ENCODE data around the gene TEKT3. TPM values are rescaled to one million over a fixed set of nuclear protein-coding genes. Genes with fewer than 3 reads are reported as not detected.

The TEKT3 gene
- total RNA-seq, 1 donor from 2014 or later = not detected

DNA sequence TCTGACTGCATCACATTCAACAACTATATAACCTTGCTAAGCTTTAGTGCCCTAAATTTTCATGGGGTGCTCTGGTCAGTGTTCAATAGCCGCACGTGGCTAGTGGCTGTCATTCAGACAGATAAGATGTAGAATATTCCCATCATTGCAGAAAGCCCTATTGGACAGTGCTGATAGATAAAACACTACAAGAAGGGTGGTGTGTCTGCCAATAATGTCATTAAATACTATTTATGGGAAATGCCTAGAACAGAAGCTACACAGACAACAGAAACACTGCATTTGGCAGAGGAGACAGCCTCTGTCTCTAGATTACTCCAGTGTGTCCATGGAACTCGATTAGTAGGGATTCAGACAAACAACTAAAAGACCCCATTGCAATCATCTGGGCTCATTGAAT, 47.8 kb downstream of the TEKT3 start:
- DNase-seq (ENCODE audit: low read depth in 2 of 2) = no peak

DNA sequence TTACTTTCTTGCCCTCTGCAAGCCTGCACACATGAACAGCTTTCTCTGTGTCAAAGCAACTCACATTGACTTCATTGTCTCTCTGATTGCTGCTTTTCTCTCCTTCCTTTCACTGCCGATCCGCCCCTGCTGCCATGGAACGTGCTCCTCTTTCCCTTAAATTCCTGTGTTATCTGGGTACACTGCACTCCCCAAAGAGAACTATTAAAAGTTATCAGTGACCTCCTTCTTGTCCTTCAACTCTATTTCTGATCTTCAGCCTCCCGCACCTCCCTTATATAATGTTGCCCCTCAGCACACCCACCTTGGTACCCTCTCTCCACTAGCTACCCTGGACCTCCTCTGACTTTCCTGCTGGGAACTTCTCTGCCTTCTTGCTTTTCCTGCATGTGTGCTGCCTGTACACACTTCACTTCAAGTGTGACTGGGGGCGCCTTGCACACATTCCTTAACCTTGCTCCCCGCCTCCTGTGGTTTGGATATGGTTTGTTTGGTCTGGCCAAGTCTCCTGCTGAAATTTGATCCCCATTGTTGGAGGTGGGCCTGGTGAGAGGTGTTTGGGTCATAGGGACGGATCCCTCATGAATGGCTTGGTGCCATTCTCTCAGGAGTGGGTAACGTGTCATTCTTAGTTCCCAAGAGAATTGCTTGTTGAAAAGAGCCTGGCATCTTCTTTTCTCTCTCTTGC, 49.6 kb downstream of the TEKT3 start:
- no peak for DNase-seq (ENCODE audit: low read depth in 2 of 2)

DNA sequence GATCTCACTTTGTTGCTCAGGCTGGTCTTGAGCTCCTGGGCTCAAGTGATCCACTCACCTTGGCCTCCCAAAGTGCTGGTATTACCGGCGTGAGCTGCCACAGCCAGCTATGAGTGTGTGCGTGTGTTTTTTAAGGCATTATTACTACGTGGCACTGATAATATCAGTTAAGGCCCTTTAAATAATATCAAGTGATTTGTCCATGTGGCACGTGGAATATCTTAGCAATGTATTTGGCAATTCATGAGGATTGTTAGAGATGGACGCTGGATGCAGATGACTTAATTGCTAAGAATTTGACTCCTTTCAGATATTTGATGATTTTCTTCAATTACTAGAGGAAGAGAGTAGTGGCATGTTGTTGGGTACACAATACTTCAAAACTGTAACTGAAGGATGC, 50.8 kb downstream of the TEKT3 start:
- no peak for DNase-seq (ENCODE audit: low read depth in 2 of 2)

DNA sequence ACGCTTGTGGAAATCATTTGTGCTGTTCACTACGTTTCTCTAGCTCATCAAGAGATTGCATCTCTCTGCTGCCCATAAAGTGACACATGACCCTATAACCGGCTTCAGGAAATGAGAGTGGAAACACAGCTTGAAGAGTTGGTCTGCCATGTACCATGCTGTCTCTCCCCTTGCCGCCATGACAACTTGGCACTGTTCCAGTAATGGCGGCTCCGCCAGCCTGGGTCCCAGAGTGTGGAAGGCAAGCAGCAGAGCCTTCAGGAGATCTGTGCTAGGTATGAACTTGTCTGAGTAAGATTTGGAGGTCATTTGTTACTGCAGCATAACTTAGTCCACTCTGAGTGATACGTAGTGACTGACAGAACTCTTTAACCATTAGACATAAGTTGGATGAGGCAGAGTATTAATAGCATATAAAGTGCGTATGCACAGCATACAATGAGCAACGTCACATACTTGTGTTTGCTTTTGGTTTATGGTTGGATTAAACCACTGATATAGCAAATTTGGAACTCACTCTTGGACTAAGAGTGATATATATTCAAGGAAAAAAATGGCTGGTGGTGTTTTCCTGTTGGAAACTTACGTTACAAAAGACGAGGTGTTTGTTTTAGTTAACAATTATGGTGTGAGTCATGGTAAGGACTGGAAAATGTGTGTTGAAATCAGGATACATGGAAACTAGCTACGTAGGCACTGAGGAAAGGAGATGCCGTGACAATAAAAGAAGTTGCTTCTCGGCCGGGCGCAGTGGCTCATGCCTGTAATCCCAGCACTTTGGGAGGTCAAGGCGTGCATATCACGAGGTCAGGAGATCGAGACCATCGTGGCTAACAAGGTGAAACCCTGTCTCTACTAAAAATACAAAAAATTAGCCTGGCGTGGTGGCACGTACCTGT, 51.9 kb downstream of the TEKT3 start:
- DNase-seq (ENCODE audit: low read depth in 2 of 2) = peak; percentile 65 to 72

DNA sequence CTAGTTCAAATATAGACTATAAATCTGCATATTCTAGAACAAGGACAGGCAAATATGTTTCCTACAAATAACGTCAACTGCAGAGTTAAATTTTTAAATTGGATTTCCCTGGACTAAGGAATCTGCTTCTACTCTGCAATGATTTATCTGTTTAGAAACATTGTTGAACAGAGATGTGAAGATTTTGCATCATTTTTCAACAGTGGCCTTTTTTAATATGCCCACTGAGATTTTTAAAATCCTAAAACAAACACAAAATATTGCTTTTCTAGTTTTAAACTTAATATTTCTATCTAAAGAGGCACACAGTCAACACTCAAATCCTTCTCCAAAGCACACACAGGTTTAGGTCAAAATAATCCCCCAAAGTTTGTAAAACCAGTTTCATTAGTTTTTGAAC, 52.5 kb downstream of the TEKT3 start:
- DNase-seq (ENCODE audit: low read depth in 2 of 2) = no peak

DNA sequence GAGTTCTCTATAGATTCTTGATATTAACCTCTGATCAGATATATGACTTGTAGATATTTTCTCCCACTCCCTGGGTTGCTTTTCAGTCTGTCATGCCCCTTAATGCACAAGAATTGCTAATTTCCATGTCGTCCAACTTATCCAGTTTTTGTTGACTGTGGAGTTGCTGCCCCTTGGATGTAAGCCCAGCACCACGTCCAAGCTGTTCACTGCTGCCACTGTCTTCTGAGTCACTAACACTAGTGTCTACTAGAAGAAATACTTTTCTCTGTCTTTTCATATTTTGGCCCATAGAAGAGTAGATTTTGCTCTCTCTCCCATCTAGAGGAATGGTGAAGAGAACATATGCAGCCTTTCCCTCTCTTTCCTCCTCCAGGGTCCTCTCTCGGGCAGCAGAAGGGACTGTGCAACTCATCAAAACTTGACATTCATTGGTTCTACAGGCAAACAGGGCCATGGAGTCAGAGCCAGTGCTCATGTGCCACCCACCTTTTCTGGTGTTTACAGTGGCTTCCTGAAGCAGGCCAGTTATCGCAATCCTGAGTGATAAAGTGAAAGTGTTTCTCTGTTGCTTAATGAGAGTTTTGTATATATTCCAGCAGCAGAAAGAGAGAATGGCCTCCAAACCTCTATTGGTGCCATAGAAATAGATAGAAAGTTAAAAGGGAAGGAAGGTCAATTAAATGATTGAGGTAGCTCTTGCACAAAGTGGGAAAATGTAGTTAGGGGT, 53.7 kb downstream of the TEKT3 start:
- peak in 1 of 2 donors; percentile 20 for DNase-seq (ENCODE audit: low read depth in 2 of 2)

DNA sequence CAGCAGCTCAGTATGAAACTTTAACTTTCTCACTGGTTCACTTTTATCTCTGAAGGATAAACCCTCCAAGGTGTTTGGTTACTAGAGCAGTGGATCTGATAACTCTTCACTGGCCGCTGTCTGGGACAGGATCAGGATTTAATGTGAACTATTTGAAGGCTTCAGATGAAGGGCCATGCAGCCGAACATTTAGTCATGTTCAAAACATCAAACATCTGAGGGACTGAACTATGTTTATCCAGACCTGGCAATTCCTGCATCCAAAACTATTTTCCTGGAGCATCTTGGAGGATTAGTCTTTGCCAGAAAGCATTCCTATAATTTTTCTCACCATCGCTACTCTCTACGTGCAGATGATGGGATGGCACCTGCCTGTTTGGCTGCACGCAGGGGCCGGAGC, 55.9 kb downstream of the TEKT3 start:
- DNase-seq (ENCODE audit: low read depth in 2 of 2) = no peak

DNA sequence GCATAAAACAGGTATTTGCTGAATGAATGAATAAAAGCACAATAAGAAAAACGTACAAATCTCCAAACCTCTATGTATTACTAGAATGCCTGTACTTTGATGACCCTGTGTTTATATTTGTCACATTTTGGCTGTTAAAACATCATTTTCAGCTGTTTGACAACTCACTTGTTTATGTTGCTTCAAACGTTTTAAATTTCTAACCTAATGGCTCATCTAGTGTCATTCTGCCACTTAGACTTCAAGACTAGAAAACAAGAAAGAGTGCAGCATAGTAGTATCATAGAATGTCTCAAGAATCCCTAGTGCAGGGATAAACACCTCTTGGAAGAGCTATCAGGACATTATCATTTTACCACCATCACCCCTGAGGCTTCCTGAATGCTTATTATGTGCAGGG, 56.9 kb downstream of the TEKT3 start:
- no peak for DNase-seq (ENCODE audit: low read depth in 2 of 2)

DNA sequence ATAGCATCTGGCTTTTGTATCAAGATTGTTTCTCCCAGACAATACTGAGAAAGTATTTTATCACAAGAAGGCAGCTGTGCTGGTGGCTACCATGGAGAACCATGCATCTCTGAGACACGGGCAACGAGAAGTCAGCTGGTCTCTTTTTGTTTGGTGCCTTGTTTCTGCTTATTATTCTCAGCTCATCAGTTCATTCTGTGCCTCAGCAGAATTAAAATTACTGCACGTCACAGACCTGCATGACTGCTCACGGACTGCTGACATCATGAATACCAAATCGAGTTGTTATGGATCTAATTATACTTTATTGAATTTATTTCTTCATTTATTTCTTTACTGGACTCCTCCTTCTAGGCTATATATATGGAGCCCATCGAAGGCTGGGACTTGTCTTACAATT, 57.3 kb downstream of the TEKT3 start:
- no peak for DNase-seq (ENCODE audit: low read depth in 2 of 2)

DNA sequence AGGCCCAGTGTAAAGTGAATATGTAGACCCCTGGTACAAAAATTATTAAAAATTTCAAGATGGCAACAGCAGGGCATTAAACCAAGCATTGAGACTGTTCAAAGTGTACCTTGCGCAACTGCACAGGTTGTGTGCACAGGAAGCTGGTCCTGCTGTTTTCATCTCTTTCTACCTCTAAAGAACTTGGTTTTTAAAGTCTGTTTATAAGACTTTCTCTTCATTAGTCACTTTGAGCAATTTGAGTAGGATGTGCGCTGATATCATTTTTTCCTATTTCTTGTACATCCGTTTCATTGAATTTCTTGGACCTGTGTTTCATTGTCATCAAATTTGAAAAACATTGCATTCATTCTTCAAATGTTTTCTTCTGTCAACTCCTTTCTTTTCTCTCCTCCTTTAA, 59.5 kb downstream of the TEKT3 start:
- DNase-seq (ENCODE audit: low read depth in 2 of 2) = peak in 1 of 2 donors; percentile 60

DNA sequence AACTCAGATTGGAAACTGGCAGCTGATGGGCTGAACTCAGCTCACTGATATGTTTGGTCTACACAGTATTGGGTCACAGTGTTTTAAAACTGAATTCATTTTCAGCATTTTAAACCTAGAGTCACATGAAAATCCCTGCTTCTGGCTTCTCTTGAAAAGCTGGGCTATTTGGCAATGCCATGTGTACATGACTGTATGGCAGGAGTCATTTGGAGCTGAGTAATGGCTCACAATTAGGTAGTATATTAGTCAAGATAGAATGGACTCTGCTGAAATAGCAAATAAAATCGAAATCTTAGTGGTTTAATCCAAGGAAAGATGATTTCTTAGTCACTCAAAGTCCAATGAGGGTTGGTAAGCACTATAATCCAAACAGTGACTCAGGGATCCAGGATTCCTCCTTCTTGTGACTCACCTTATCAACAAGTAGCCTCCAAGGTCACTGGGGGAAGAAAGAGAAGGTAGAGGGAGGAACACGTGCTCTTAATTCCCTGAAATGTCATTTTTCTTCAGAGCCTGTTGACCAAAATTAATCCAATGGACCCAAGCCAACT, 62.4 kb downstream of the TEKT3 start:
- DNase-seq (ENCODE audit: low read depth in 2 of 2) = peak in 1 of 2 donors; percentile 46

DNA sequence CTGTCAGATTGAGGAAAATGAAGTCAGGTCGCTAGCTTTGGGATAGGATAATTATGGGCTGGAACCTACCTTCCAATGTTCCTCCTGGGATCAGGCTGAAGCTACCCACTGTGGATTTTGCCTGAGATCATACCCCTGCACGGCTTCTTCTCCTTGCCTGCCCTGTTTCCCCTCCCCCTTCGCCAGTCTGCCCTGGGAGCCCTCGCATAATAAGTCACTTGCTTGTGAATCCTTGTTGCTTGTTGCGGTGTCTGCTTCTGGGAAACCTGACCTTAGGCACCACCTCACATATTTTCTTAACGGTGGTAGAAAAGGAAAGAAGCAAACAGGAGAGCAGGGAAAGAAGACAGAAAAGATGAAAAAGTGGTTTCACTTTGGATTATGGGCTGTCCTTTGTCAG, 63.0 kb downstream of the TEKT3 start:
- no peak for DNase-seq (ENCODE audit: low read depth in 2 of 2)

DNA sequence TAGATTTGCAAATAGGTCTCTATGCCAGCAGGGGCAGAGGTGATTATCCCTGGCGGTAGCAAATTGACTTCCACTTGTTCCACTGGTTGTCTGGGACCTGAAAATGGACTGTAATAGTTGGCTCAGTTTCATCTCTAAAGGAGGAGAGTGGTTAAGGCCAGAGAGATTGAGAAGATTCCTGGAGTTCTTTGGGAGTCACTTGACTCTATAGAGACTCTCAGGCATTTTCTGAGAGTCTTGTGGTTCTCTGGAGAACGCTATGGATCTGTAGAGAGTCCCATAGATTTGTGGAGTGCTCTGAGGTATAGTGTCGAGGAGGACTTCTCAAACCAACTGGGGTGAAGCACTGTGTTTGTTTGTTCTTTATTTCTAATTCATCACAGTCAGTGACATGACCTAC, 67.4 kb downstream of the TEKT3 start:
- no peak for DNase-seq (ENCODE audit: low read depth in 2 of 2)

DNA sequence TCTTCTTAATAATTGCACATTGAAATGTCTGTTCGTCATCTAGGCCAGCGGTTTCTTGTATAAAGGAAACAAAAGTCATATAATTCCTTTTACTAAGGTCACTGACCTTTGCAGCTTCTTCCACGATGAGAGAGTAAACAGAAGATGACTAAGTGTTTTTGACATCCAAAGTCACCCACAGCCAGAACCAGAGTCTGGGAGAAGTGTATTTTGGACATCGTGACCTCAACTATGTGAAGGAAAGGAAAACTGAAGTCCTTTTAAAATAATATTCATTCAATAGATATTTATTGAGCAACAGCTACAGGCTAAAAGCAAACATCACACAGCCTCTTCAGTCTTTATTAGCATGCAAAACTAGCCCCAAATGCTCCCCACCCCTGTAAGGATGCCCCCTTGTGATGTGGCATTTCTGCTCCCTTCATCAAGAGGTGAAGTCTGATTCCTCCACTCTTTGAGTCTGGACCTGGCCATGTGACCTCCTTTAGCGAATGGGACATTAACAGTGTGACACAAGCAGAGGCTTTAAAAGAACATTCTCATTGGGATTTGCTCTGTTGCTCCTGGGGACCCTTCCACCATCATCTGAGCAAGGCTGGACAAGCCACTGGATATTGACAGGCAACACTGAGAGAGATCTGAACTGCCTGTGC, 68.1 kb downstream of the TEKT3 start:
- peak in 1 of 2 donors; percentile 70 for DNase-seq (ENCODE audit: low read depth in 2 of 2)

DNA sequence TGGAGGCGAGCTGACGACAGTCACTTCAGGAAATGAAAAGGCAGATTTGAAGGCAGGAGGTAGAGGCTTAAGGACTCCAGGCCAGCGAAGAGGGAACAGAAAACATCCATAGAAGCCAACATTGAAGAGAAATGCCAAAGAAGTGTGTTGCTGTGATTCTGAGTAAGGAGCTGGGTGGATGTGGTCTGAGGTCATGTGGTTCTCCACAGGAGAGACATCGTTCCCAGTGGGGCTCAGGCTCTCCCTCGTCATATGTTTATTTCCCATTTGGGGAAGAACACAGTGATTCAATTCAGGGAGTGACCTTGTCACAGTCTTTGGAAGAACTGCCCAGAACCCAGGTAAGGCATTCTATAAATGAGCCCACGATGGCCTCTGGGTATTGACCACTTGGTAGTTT, 69.7 kb downstream of the TEKT3 start:
- DNase-seq (ENCODE audit: low read depth in 2 of 2) = no peak

DNA sequence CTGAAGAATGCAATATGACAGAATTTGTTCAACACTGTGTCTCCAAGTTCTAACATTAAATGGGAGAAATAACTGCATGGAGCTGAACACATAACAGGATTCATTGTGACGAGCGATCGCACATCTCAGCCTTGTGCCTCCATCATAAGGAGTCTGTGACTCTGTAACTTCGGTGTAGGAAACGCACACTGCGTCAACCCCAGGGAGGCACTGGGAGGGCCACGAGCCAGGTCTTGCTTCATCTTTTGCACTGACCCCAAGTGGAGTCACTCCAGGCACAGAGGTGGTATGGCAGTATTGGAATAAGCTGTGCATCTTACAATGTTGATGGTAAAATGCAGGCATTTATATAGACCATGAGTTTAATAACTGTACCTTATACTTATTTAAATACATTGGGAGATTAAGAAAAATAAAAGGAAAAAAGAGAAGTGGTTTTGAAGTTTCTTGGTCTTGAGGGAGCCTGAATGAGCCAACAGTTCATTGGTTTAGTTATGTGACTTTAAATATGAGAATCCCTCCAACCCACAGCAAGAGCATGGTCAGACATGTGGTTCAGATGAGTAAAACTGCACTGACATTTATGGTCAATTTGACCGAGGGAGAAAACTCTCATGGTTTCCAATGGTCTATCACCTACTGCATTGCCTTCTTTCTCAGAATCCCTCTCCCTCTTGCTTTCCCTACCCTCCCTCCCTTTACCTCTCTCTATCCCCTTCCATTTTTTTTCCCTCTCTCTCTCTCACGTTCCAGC, 70.6 kb downstream of the TEKT3 start:
- no peak for DNase-seq (ENCODE audit: low read depth in 2 of 2)

DNA sequence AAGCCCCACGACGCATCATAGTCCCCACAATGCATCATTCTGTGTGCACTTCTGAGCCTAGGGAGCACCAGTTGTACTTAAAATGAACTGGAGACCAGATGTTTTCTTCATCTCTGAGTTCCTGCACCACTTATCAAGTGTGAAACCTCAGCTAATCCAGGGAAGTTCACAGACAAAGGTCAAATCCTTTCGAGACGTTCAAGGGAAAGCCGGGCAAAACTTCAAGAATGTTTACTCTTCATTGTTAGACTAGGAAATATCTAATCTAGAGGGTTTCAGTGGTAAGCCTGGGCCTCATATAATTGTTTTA, 71.7 kb downstream of the TEKT3 start:
- peak in 1 of 2 donors; percentile 52 for DNase-seq (ENCODE audit: low read depth in 2 of 2)

DNA sequence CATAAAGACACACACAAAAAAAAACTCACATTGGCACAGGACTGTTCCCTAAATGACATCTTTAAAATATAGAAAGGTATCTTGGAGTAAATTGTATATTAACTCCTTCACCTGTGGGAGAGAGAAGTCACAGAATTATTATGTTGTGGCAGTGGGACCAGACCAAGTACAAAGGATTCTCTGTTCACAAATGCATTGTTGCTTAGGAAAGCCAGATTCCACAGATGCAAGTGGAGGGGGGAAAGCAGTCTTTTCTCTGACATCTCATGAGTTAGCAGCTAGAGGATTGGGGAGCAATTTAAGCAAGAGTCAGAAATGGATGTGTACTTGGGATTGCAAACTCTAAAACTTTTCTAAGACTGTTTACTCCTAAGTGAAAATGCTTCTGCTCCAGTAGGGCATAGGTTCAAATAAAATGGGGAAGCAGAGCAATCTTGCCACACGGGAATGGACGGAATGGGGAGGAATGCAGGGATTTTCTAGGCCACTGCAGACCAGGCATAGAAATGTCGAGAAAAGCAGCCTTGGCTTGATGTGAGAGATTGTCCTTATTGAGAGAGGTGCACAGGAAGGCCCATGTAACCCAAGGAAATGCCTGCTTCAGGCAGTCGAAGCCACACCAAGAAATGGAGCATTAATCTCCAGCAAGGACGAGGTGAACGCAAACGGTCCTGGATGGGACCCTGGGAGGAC, 72.2 kb downstream of the TEKT3 start:
- peak in 1 of 2 donors; percentile 19 for DNase-seq (ENCODE audit: low read depth in 2 of 2)

DNA sequence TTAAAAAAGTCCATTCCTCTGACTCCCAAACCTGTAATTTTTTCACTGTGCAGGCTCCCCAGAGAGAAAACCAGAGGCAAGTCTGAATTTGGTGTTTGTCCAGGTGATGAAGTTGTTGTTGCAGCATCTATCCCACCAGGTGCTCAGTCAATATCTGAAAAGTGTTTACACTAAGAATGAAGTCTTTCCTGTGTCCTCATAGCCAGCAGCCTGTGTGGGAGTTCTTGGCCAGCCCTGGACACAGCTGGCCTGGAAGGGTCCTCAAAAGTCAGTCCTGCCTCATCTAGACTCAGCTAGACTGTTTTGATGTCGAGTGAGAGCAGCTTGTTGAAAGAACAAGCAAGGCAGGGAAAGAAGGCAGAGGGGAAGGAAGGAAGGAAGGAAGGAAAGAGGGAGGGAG, 72.9 kb downstream of the TEKT3 start:
- DNase-seq (ENCODE audit: low read depth in 2 of 2) = no peak

DNA sequence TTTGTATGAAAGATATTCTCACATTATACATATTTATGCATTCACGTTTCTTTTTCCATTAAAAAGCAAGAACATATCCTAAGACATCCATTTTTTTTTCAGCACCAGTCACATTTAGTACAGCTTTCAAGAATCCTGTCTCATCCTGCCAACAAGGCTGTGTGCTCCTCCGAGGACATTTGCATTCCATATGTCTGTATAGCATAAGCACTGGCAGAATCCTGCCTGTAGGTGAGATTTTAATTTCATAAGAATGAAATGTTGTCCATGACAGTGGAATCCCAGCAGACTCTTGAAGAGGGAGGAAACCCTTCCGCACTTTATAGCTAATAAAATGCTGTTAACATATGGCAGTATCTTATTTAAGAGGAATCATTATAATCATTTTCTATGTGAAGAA, 73.4 kb downstream of the TEKT3 start:
- DNase-seq (ENCODE audit: low read depth in 2 of 2) = no peak
